AG09309 (cell line): ENCODE measurements around the gene NDUFB10.

Experiments used
- DNase-seq: peaks from one replicate; pipeline ENCODE4 v3.0.0-alpha.2; 2010; ENCODE audit warnings: low read depth
- H3K4me3 ChIP-seq: 2 replicates; pipeline ENCODE4 v1.5.1; 2011; ENCODE audit warnings: mild to moderate bottlenecking, low read depth, low read length, moderate library complexity; ENCODE audit not compliant: control insufficient read depth
- TF ChIP-seq, protein P1 (sequence below): IDR thresholded peaks from 2 replicates; pipeline ENCODE4 v1.5.1; 2011; ENCODE audit warnings: mild to moderate bottlenecking, low read depth, low read length, inconsistent platforms; ENCODE audit not compliant: insufficient read depth, control insufficient read depth; ENCODE audit errors: missing control alignments

The NDUFB10 gene

GRCh38 chr16:2007081-2007836, 47.9 kb downstream of the NDUFB10 start:
- DNase-seq, result no peak
- H3K4me3 ChIP-seq, result peak overlapping the region; percentile 56
- TF ChIP-seq, protein P1, sequence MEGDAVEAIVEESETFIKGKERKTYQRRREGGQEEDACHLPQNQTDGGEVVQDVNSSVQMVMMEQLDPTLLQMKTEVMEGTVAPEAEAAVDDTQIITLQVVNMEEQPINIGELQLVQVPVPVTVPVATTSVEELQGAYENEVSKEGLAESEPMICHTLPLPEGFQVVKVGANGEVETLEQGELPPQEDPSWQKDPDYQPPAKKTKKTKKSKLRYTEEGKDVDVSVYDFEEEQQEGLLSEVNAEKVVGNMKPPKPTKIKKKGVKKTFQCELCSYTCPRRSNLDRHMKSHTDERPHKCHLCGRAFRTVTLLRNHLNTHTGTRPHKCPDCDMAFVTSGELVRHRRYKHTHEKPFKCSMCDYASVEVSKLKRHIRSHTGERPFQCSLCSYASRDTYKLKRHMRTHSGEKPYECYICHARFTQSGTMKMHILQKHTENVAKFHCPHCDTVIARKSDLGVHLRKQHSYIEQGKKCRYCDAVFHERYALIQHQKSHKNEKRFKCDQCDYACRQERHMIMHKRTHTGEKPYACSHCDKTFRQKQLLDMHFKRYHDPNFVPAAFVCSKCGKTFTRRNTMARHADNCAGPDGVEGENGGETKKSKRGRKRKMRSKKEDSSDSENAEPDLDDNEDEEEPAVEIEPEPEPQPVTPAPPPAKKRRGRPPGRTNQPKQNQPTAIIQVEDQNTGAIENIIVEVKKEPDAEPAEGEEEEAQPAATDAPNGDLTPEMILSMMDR, result no peak

DNA sequence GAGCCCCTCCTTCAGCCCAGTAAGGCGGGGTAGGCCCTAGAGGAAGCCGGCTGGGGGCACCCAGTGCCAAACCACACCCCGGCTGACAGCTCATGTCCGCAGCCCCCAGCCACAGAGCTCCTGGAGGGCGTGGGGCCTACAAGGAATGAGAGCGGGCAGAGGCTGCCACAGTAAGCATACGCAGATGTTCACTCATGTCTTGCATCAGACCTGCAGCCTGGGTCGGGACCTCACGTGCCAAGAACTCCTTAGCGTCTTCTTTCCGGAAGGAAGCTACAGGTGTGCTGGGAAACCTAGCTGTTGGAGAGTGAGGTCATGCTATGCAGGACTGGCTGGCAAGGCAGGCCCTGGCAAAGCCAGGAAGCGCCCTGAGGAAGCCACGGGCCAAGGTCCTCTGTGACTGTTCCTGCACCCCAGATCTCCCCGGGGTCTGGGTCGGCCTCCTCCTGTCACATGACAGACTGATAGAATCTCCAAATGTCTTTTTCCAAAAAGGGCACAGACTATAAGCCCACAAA, 48.7 kb downstream of the NDUFB10 start:
- DNase-seq, result peak; percentile 68
- H3K4me3 ChIP-seq, result peak overlapping the region; percentile 56
- TF ChIP-seq, protein P1, result no peak

- H3K4me3 ChIP-seq, result peak overlapping the region; percentile 56
- TF ChIP-seq, protein P1, result no peak
- DNase-seq, result no peak
These were observed 49.4 kb downstream of the NDUFB10 start for GRCh38 chr16:2008631-2009163.

DNA sequence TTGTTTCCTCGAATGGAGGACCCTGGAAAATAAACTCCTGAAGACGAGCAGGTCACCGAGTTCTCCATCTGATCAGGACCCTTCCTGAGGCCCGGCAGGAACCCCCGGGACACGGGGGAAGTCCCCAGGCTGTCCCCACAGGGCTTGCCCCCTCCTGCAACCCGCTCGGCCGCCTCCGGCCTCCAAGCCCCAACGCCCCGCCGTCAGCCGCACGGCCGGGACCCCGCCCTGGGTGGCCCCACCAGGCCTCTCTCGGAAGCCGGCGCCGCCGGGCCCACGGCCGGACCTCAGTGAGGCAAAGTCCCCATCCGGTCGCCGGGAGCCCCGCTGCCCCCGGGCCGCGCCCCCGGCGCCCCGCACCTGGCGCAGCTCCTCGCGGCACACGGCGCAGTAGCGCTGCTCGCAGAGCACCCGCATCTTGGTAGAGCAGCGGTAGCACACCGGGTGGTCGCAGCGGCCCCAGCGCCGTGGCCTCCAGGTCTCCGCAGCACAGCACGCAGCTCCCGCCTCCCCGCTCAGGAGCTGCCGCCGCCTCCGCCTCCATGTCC, 49.9 kb downstream of the NDUFB10 start:
- DNase-seq, result no peak
- TF ChIP-seq, protein P1, result no peak

GRCh38 chr16:2009791-2010510, 50.6 kb downstream of the NDUFB10 start, which contains the start of gene ZNF598:
ZNF598 (minus strand) TSS chr16:2009821.
- peak within 1 kb of the TSS; percentile 66 for H3K4me3 ChIP-seq
- DNase-seq, result peak; percentile 41
- TF ChIP-seq, protein P1, result no peak

More for the DNA sequence above, 49.9 kb downstream of the NDUFB10 start:
- H3K4me3 ChIP-seq, result peak overlapping the region; percentile 56
